Measurements from ENCODE around the gene ZNF184. TPM values are rescaled to one million over a fixed set of nuclear protein-coding genes. Genes with fewer than 3 reads are reported as not detected.
"Not testable (repeated sequence)": the region's sequence is repeated elsewhere in the genome, so short reads cannot be mapped to it uniquely, and the experiment has no call there.

Gene ZNF184
- polyA plus RNA-seq, 6 donors from 2014 or later = 2.8 to 12.3 (median 11.2) TPM

- no peak for DNase-seq
- peaks cover 9 to 24% of the 10 kb centered on the region in 2 donors for H3K36me3 Mint-ChIP-seq
- H3K27ac Mint-ChIP-seq = no peak overlapping the region
- peaks cover 11 to 26% (median 25%) of the 10 kb centered on the region in 7 donors for H3K9me3 Mint-ChIP-seq
- peaks cover 14 to 49% (median 15%) of the 10 kb centered on the region in 3 donors for H3K27me3 Mint-ChIP-seq
- no peaks in the 10 kb centered on the region for H3K4me1 Mint-ChIP-seq
- no peak for ATAC-seq (ENCODE audit: low read depth in 2 of 2)
- no peak overlapping the region for H3K4me3 Mint-ChIP-seq
Observed at GRCh38 chr6:27433714-27434113, 39.2 kb downstream of the ZNF184 start.

- ATAC-seq (ENCODE audit: low read depth in 2 of 2) = no peak
- no peak overlapping the region for H3K4me3 Mint-ChIP-seq
- H3K9me3 Mint-ChIP-seq = peaks cover 4 to 21% (median 12%) of the 10 kb centered on the region in 7 donors
- H3K36me3 Mint-ChIP-seq = peaks cover 0 to 14% of the 10 kb centered on the region in 2 donors
- no peaks in the 10 kb centered on the region for H3K4me1 Mint-ChIP-seq
- H3K27me3 Mint-ChIP-seq = peaks cover 7 to 26% (median 15%) of the 10 kb centered on the region in 3 donors
- no peak for DNase-seq
- no peak overlapping the region for H3K27ac Mint-ChIP-seq
Observed at GRCh38 chr6:27428966-27429365, 43.9 kb downstream of the ZNF184 start.

GRCh38 chr6:27428502-27428901, 44.4 kb downstream of the ZNF184 start:
- H3K4me3 Mint-ChIP-seq = no peak overlapping the region
- DNase-seq (no peak), ATAC-seq (ENCODE audit: low read depth in 2 of 2) (no peak)
- H3K9me3 Mint-ChIP-seq = peaks cover 2 to 18% (median 9%) of the 10 kb centered on the region in 7 donors
- no peak overlapping the region for H3K27ac Mint-ChIP-seq
- no peaks in the 10 kb centered on the region for H3K4me1 Mint-ChIP-seq
- H3K27me3 Mint-ChIP-seq = peaks cover 2 to 22% (median 12%) of the 10 kb centered on the region in 3 donors
- H3K36me3 Mint-ChIP-seq = peaks cover 0 to 10% of the 10 kb centered on the region in 2 donors

GRCh38 chr6:27426045-27426620, 46.8 kb downstream of the ZNF184 start:
- ATAC-seq (ENCODE audit: low read depth in 2 of 2) (no peak), DNase-seq (no peak)
- Mint-ChIP-seq H3K27ac (no peak overlapping the region), H3K27me3 (peaks cover 6 to 24% (median 10%) of the 10 kb centered on the region in 3 donors), H3K9me3 (peaks cover 0 to 14% (median 4%) of the 10 kb centered on the region in 7 donors), H3K4me1 (no peaks in the 10 kb centered on the region), H3K4me3 (no peak overlapping the region), H3K36me3 (peaks cover 0 to 14% of the 10 kb centered on the region in 2 donors)

- not testable (repeated sequence) for H3K27ac Mint-ChIP-seq; ATAC-seq (ENCODE audit: low read depth in 2 of 2); H3K4me1 Mint-ChIP-seq; DNase-seq; H3K4me3 Mint-ChIP-seq
- Mint-ChIP-seq H3K36me3 (peaks cover 0 to 12% of the 10 kb centered on the region in 2 donors), H3K9me3 (peaks cover 0 to 14% (median 3%) of the 10 kb centered on the region in 7 donors), H3K27me3 (peaks cover 9 to 31% (median 16%) of the 10 kb centered on the region in 3 donors)
Observed at GRCh38 chr6:27424851-27425250, 48.1 kb downstream of the ZNF184 start.

GRCh38 chr6:27422651-27423332, 50.1 kb downstream of the ZNF184 start:
- DNase-seq = no peak
- Mint-ChIP-seq H3K4me3 (no peak overlapping the region), H3K4me1 (no peaks in the 10 kb centered on the region), H3K36me3 (peaks cover 0 to 6% of the 10 kb centered on the region in 2 donors), H3K27ac (no peak overlapping the region), H3K27me3 (peaks cover 12 to 24% (median 14%) of the 10 kb centered on the region in 3 donors), H3K9me3 (peaks cover 0 to 10% (median 4%) of the 10 kb centered on the region in 7 donors)
- no peak for ATAC-seq (ENCODE audit: low read depth in 2 of 2)

- no peak for ATAC-seq (ENCODE audit: low read depth in 2 of 2)
Observed at GRCh38 chr6:27419363-27419762, 53.5 kb downstream of the ZNF184 start.

GRCh38 chr6:27415898-27416297, 57.0 kb downstream of the ZNF184 start:
- peaks cover 0 to 5% (median 2%) of the 10 kb centered on the region in 7 donors for H3K9me3 Mint-ChIP-seq
- H3K27ac Mint-ChIP-seq = no peak overlapping the region
- no peak for ATAC-seq (ENCODE audit: low read depth in 2 of 2)
- peaks cover 12 to 23% (median 22%) of the 10 kb centered on the region in 3 donors for H3K27me3 Mint-ChIP-seq
- no peak overlapping the region for H3K4me3 Mint-ChIP-seq
- H3K36me3 Mint-ChIP-seq = peaks cover 5 to 9% of the 10 kb centered on the region in 2 donors
- DNase-seq = no peak
- H3K4me1 Mint-ChIP-seq = no peaks in the 10 kb centered on the region

More at GRCh38 chr6:27419363-27419762, 53.5 kb downstream of the ZNF184 start:
- Mint-ChIP-seq H3K4me1 (no peaks in the 10 kb centered on the region), H3K4me3 (no peak overlapping the region), H3K9me3 (peaks cover 2 to 10% (median 5%) of the 10 kb centered on the region in 7 donors), H3K27me3 (peaks cover 17 to 36% (median 23%) of the 10 kb centered on the region in 3 donors), H3K36me3 (peaks cover 0 to 11% of the 10 kb centered on the region in 2 donors), H3K27ac (no peak overlapping the region)
- no peak for DNase-seq

GRCh38 chr6:27414996-27415395, 57.9 kb downstream of the ZNF184 start:
- ATAC-seq (ENCODE audit: low read depth in 2 of 2) = no peak
- peaks cover 12 to 16% (median 15%) of the 10 kb centered on the region in 3 donors for H3K27me3 Mint-ChIP-seq
- H3K4me1 Mint-ChIP-seq = no peaks in the 10 kb centered on the region
- no peak overlapping the region for H3K4me3 Mint-ChIP-seq
- H3K36me3 Mint-ChIP-seq = peaks cover 5 to 9% of the 10 kb centered on the region in 2 donors
- peaks cover 0 to 9% (median 2%) of the 10 kb centered on the region in 7 donors for H3K9me3 Mint-ChIP-seq
- DNase-seq = no peak
- H3K27ac Mint-ChIP-seq = no peak overlapping the region

GRCh38 chr6:27414300-27414699, 58.6 kb downstream of the ZNF184 start:
- no peak for ATAC-seq (ENCODE audit: low read depth in 2 of 2)
- Mint-ChIP-seq H3K9me3 (peaks cover 0 to 5% (median 2%) of the 10 kb centered on the region in 7 donors), H3K27ac (no peak overlapping the region), H3K36me3 (peaks cover 5 to 9% of the 10 kb centered on the region in 2 donors), H3K4me1 (no peaks in the 10 kb centered on the region), H3K4me3 (no peak overlapping the region), H3K27me3 (peaks cover 9 to 12% (median 11%) of the 10 kb centered on the region in 3 donors)
- DNase-seq = no peak

GRCh38 chr6:27407153-27407814, 65.6 kb downstream of the ZNF184 start:
- H3K27ac Mint-ChIP-seq = no peak overlapping the region
- ATAC-seq (ENCODE audit: low read depth in 2 of 2) (no peak), DNase-seq (no peak)
- H3K4me1 Mint-ChIP-seq = no peaks in the 10 kb centered on the region
- no peak overlapping the region for H3K4me3 Mint-ChIP-seq
- H3K36me3 Mint-ChIP-seq = peaks cover 13 to 15% of the 10 kb centered on the region in 2 donors
- H3K9me3 Mint-ChIP-seq = peaks cover 9 to 18% (median 12%) of the 10 kb centered on the region in 7 donors
- H3K27me3 Mint-ChIP-seq = peaks cover 0 to 6% (median 6%) of the 10 kb centered on the region in 3 donors

GRCh38 chr6:27406085-27406484, 66.8 kb downstream of the ZNF184 start:
- no peak overlapping the region for H3K27ac Mint-ChIP-seq
- no peak for DNase-seq
- peaks cover 18 to 30% (median 22%) of the 10 kb centered on the region in 7 donors for H3K9me3 Mint-ChIP-seq
- no peak for ATAC-seq (ENCODE audit: low read depth in 2 of 2)
- H3K4me1 Mint-ChIP-seq = no peaks in the 10 kb centered on the region
- H3K4me3 Mint-ChIP-seq = no peak overlapping the region
- peaks cover 0 to 6% (median 6%) of the 10 kb centered on the region in 3 donors for H3K27me3 Mint-ChIP-seq
- peaks cover 24 to 25% of the 10 kb centered on the region in 2 donors for H3K36me3 Mint-ChIP-seq

- Mint-ChIP-seq H3K9me3 (peaks cover 20 to 55% (median 50%) of the 10 kb centered on the region in 7 donors), H3K36me3 (peaks cover 47 to 53% of the 10 kb centered on the region in 2 donors), H3K27me3 (peaks cover 0 to 6% (median 0%) of the 10 kb centered on the region in 3 donors), H3K4me3 (no peak overlapping the region), H3K4me1 (no peaks in the 10 kb centered on the region), H3K27ac (no peak overlapping the region)
- DNase-seq (no peak), ATAC-seq (ENCODE audit: low read depth in 2 of 2) (no peak)
Observed at GRCh38 chr6:27400877-27401642, 71.8 kb downstream of the ZNF184 start.
